Stimulated activated CD4-positive, alpha-beta T cell treated with anti-CD3 and anti-CD28 coated beads, Interleukin-4, amount 100 ng/mL, for 4 hours (primary cell): ENCODE data around the gene NECAB2.

Source experiments
- DNase-seq, 2 experiments: peaks; one replicate each; pipeline ENCODE4 v3.0.0-alpha.2; 2020

The NECAB2 gene

GRCh38 chr16:83968306-83968851 lies 335 bp downstream of the NECAB2 start:
- DNase-seq, result no peak

GRCh38 chr16:83968891-83969649 lies 1.0 kb downstream of the NECAB2 start:
- DNase-seq, result no peak

- no peak for DNase-seq
These were observed 1.9 kb downstream of the NECAB2 start for GRCh38 chr16:83969771-83970429.

- DNase-seq, result no peak
These were observed 2.4 kb downstream of the NECAB2 start for GRCh38 chr16:83970430-83970815.

- DNase-seq, result no peak
These were observed 3.4 kb downstream of the NECAB2 start for GRCh38 chr16:83971165-83972130.

- no peak for DNase-seq
These were observed 4.4 kb downstream of the NECAB2 start for GRCh38 chr16:83972256-83973008.

- DNase-seq, result no peak
These were observed 5.0 kb downstream of the NECAB2 start for GRCh38 chr16:83973077-83973476.

GRCh38 chr16:83973581-83974385 lies 5.7 kb downstream of the NECAB2 start:
- no peak for DNase-seq

- DNase-seq, result no peak
These were observed 6.4 kb downstream of the NECAB2 start for GRCh38 chr16:83974475-83974874.

GRCh38 chr16:83975590-83976260 lies 7.7 kb downstream of the NECAB2 start:
- no peak for DNase-seq

GRCh38 chr16:83977056-83977815 lies 9.2 kb downstream of the NECAB2 start:
- no peak for DNase-seq

- DNase-seq, result no peak
These were observed 10.4 kb downstream of the NECAB2 start for GRCh38 chr16:83978401-83978904.

GRCh38 chr16:83979441-83979840 lies 11.4 kb downstream of the NECAB2 start:
- DNase-seq, result no peak

GRCh38 chr16:83980794-83981193 lies 12.8 kb downstream of the NECAB2 start:
- DNase-seq, result no peak

- no peak for DNase-seq
These were observed 13.8 kb downstream of the NECAB2 start for GRCh38 chr16:83981799-83982198.

- no peak for DNase-seq
These were observed 15.4 kb downstream of the NECAB2 start for GRCh38 chr16:83983491-83983890.

GRCh38 chr16:83989300-83989699 lies 21.3 kb downstream of the NECAB2 start:
- no peak for DNase-seq

GRCh38 chr16:83990492-83990891 lies 22.4 kb downstream of the NECAB2 start:
- DNase-seq, result no peak

GRCh38 chr16:83992624-83993023 lies 24.6 kb downstream of the NECAB2 start:
- DNase-seq, result no peak

- DNase-seq, result no peak
These were observed 26.0 kb downstream of the NECAB2 start for GRCh38 chr16:83994087-83994486.
